DMS153 treated with DMSO at 0.1 percent for 48 hours (cell line): ENCODE measurements around the gene SEMA4D.

Experiments used
- DNase-seq: peaks from one replicate; lab custom pipeline; 2025; ENCODE audit not compliant: unreplicated experiment; lab: John Stamatoyannopoulos, UW

SEMA4D gene

DNA sequence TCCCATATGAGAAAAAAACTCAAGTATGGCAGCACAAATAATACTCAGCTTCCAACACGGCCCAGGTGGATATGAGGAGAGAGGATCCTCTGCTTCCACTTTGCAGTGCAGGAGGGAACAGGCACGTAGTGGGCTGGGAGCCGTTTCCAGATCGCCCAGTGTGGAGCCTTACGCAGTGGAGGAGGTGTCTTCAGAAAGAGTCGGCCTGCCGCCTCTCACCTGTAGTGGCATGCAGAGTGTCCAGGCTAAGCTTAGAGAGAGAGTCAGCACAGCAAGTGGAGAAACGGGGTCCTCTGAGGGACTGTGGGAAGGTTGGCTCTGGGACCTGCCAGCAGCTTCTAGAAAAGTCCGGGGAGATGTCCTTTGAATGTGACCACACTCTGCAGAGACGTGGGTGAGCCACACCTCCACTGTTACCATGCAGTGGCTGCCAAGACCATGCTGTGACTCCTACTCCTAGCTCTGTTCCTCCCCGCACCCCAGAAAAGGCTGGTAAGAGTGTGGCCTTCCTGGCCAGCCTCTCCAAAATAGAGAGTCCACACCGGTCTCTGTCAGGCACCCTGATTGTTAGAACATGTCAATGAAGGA lies 3.5 kb upstream of the SEMA4D start:
- DNase-seq, result no peak

- no peak for DNase-seq
Measured at GRCh38 chr9:89500008-89500407, 2.1 kb upstream of the SEMA4D start.

- DNase-seq, result no peak
Measured at GRCh38 chr9:89498852-89499480, 1.1 kb upstream of the SEMA4D start.

GRCh38 chr9:89497257-89497963 lies 503 bp downstream of the SEMA4D start:
- no peak for DNase-seq

- no peak for DNase-seq
Measured at GRCh38 chr9:89496645-89497256, 1.2 kb downstream of the SEMA4D start.

DNA sequence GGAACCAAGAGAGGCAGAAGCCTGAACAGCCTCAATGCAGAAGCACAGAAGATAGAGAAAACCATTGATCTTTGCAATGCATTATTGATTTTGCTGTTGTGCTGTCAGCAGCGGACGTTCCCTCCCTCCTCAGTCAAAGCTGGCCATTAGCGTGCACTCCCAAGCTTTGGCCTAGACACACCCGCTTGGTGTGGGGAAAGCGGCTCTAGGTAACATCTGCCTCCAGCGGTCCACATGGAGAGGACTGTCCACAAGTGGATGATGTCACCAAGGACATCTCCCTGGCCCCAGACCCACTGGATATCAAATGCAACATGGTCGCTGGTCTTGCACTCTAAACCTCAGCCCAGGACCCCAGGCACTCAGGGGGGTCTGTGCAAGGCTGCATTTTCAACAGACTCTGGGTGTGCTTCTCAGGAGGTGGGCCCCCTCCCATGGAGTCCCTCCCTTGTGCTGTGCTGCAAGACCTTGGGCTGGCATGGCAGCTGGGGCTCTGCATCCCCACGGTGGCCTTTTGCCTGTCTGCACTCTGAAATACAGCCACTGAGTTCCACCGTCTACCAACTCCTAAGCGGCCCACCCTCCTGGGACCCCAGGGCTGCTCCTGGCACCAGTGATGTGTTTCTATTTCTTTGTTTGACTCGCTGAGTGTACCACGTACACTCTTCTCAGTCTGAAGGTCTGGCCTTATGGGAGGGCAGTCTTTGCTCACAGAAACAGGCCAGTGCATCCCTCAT lies 1.9 kb downstream of the SEMA4D start:
- DNase-seq, result no peak

GRCh38 chr9:89494199-89494598 lies 3.7 kb downstream of the SEMA4D start:
- no peak for DNase-seq

DNA sequence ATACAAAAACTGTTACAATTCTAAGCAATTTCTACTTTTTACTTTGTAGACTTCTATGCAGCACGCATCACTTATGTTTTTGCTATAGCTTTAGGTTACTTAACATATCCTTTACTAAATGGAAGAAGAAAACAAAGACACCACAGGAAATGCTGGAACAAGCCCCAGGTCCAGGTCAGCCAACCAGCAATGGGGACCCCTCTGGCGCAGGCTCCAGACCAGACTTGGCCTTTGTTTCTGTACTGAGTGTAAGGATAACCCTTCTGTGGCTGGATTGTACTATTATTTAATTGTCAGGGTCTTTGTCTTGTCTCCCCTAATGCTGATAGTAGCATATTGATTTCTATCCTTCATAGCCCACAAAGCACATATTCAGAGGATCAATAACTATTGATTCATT lies 4.2 kb downstream of the SEMA4D start:
- DNase-seq, result no peak

GRCh38 chr9:89493181-89493580 lies 4.7 kb downstream of the SEMA4D start:
- no peak for DNase-seq

DNA sequence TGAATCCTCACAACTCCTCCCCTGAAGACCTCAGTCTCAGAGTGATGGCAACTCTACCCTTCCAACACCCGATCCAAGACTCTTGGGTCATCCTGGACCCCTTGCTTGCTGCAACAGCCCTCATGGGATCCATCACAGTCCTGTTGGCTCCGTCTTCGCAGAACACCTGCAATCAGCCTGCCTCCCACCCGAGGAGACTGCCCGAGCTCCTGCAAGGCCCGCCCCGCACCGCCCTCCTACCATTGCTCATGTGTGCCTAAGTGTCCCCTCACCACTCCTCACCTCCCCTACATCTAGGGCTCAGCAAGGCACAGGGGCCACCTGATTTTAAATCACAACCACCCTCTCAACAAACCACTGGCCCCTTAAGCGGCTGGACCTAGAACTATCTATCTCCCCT lies 5.3 kb downstream of the SEMA4D start:
- DNase-seq, result no peak

GRCh38 chr9:89491694-89492093 lies 6.2 kb downstream of the SEMA4D start:
- DNase-seq, result no peak

DNA sequence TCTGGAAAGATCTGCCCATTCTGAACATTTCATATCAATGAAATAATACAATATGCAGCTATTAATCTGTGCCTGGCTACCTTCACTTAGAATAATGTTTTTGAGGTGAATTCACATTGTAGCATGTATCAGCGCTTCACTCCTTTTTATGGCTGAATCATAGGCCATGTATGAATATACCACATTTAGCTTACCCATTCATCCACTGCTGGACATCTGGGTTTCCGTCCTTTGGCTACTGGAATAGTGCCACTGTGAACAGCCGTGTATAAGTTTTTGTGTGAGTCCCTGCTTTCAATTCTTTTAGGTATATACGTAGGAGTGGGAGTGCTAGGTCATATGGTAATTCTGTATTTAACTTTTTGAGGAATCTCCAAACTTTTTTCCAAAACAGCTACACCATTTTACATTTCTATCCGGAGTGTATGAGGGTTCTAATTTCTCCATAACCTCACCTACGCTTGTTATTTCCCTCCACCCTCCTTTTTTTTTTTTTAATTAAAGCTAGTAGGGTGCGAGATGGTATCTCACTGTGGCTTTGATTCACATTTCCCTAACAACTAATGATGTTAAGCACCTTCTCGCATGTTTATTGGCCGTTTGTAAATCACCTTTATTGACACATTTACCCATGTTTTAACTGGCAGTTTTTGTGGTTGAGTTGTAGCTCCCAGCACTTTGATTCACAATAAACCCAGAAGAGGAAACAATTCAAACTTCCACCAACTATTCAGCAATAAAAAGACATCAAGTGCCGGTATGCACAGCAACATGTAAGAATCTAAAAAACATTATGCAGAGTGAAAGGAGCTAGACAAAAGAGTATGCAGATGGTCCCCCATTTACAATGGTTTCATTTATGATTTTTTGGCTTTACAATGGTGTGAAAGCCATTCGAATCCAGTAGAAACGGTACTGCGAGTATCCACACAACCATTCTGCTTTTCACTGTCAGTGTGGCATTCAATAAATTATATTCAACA lies 8.1 kb downstream of the SEMA4D start:
- DNase-seq, result no peak

GRCh38 chr9:89488936-89489335 lies 9.0 kb downstream of the SEMA4D start:
- DNase-seq, result no peak

DNA sequence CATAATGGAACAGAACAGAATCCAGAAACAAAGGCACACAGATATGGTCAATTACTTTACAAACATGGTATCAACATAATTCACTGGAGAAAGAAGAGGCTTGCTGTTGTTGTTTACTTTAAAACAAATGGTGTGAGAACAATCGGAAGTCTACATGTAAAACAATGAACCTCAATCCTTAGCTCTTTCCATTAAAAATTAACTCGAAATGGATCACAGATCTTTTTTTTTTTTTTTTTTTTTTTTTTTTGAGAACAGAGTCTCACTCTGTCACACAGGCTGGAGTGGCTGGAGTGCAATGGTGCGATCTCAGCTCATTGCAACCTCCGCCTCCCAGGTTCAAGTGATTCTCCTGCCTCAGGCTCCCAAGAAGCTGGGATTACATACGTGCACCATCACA lies 9.8 kb downstream of the SEMA4D start:
- DNase-seq, result no peak

DNA sequence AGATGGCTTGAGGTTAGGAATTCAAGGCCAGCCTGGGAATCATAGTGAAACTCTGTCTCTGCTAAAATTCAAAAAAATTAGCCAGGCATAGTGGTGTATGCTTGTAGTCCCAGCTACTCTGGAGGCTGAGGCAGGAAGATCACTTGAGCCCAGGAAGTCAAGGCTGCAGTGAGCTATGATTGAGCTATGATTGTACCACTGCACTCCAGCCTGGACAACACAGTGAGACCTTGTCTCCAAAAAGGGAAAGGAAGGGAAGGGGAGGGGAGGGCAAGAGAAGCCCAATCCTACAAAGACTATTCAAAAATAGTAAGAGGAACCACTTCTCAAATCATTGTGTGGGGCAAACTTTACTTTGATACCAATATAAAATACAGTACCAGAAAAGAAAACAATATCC lies 11.2 kb downstream of the SEMA4D start:
- DNase-seq, result no peak

- DNase-seq, result no peak
Measured at GRCh38 chr9:89484475-89485404, 13.2 kb downstream of the SEMA4D start.

- no peak for DNase-seq
Measured at GRCh38 chr9:89483592-89484474, 14.1 kb downstream of the SEMA4D start.

- DNase-seq, result no peak
Measured at GRCh38 chr9:89482901-89483361, 15.0 kb downstream of the SEMA4D start.
